ENCODE data around the gene RPLP1.

GRCh38 chr15:69504352-69505040 lies 51.9 kb downstream of the RPLP1 start:
- TF ChIP-seq CTCF (IDR thresholded peaks at IDR 0.05; ENCODE audit: control extremely low read depth in 1 of 3, insufficient read depth in 1 of 3, low read depth in 1 of 3, low read length in 3 of 3) (no peak), POLR2AphosphoS5 (IDR thresholded peaks at IDR 0.05; ENCODE audit: low read depth, low read length) (no peak), POLR2A (IDR thresholded peaks at IDR 0.05; ENCODE audit: control extremely low read depth in 1 of 2, low read depth in 2 of 2, low read length in 2 of 2) (no peak), JUN (IDR thresholded peaks at IDR 0.05; ENCODE audit: low read depth, low read length) (no peak), GABPA (IDR thresholded peaks at IDR 0.05; ENCODE audit: borderline replicate concordance, insufficient read depth, low read length) (no peak), CEBPB (IDR thresholded peaks at IDR 0.05; ENCODE audit: low read depth, low read length) (no peak), EP300 (IDR thresholded peaks at IDR 0.05; ENCODE audit: borderline replicate concordance in 1 of 2, low read depth in 2 of 2, low read length in 2 of 2) (no peak), CHD2 (IDR thresholded peaks at IDR 0.05; ENCODE audit: low read length) (no peak), SIN3A (conservative IDR thresholded peaks at IDR 0.05 in 1 of 2, IDR thresholded peaks at IDR 0.05 in 1 of 2; ENCODE audit: low read depth in 1 of 2, low read length in 2 of 2) (no peak), BCL11A (IDR thresholded peaks at IDR 0.05; ENCODE audit: low read depth in 2 of 2, low read length in 2 of 2) (no peak), KDM5A (IDR thresholded peaks at IDR 0.05; ENCODE audit: low read length) (no peak), RAD21 (IDR thresholded peaks at IDR 0.05 in 1 of 2, conservative IDR thresholded peaks at IDR 0.05 in 1 of 2; ENCODE audit: low read depth in 2 of 2, low read length in 2 of 2) (no peak)

All from H1 (cell line).